ENCODE data around the gene PLXNA2. TPM values are rescaled to one million over a fixed set of nuclear protein-coding genes. Genes with fewer than 3 reads are reported as not detected.

The PLXNA2 gene
- total RNA-seq, 1 donor from 2014 or later: 0.82 TPM

- TF ChIP-seq CTCF (IDR thresholded peaks at IDR 0.05): no peak
- Mint-ChIP-seq H3K4me1 (no peaks in the 10 kb centered on the region), H3K4me3 (no peak overlapping the region), H3K27ac (no peak overlapping the region), H3K9me3 (no peaks in the 10 kb centered on the region), H3K27me3 (no peaks in the 10 kb centered on the region), H3K36me3 (ENCODE audit: low read depth) (no peaks in the 10 kb centered on the region)
- ChIA-PET CTCF (interaction anchor here (1.0 kb wide), 1 partner anchor 11 kb away, joined by 3 read pairs; no protein-coding TSS in a partner anchor), POLR2A (no interaction called here)
- DNase-seq: no peak
- intact Hi-C loops (cut with micrococcal nuclease): no loop called here
- no peak for ATAC-seq (ENCODE audit: low read depth)
Measured at GRCh38 chr1:208150833-208151458, 93.2 kb downstream of the PLXNA2 start.

- Mint-ChIP-seq H3K4me1 (no peaks in the 10 kb centered on the region), H3K4me3 (no peak overlapping the region), H3K27me3 (no peaks in the 10 kb centered on the region), H3K9me3 (no peaks in the 10 kb centered on the region), H3K27ac (no peak overlapping the region), H3K36me3 (ENCODE audit: low read depth) (no peaks in the 10 kb centered on the region)
- intact Hi-C loops (cut with micrococcal nuclease): no loop called here
- DNase-seq: no peak
- TF ChIP-seq CTCF (IDR thresholded peaks at IDR 0.05): no peak
- ChIA-PET CTCF (no interaction called here), POLR2A (no interaction called here)
- ATAC-seq (ENCODE audit: low read depth): no peak
Measured at GRCh38 chr1:208149776-208150514, 94.2 kb downstream of the PLXNA2 start.

- no peak for ATAC-seq (ENCODE audit: low read depth)
- no peak for DNase-seq
- CTCF ChIA-PET: no interaction called here
- no peaks in the 10 kb centered on the region for H3K4me1 Mint-ChIP-seq
- H3K27ac Mint-ChIP-seq: no peak overlapping the region
- no peaks in the 10 kb centered on the region for H3K36me3 Mint-ChIP-seq (ENCODE audit: low read depth)
- intact Hi-C loops (cut with micrococcal nuclease): no loop called here
- no peaks in the 10 kb centered on the region for H3K9me3 Mint-ChIP-seq
- no peak overlapping the region for H3K4me3 Mint-ChIP-seq
- POLR2A ChIA-PET: no interaction called here
- H3K27me3 Mint-ChIP-seq: no peaks in the 10 kb centered on the region
- no peak for TF ChIP-seq CTCF (IDR thresholded peaks at IDR 0.05)
Measured at GRCh38 chr1:208149213-208149612, 95.0 kb downstream of the PLXNA2 start.

- H3K4me1 Mint-ChIP-seq: no peaks in the 10 kb centered on the region
- DNase-seq: no peak
- H3K27ac Mint-ChIP-seq: no peak overlapping the region
- H3K27me3 Mint-ChIP-seq: no peaks in the 10 kb centered on the region
- no peaks in the 10 kb centered on the region for H3K36me3 Mint-ChIP-seq (ENCODE audit: low read depth)
- intact Hi-C loops (cut with micrococcal nuclease): no loop called here
- TF ChIP-seq CTCF (IDR thresholded peaks at IDR 0.05): no peak
- POLR2A ChIA-PET: no interaction called here
- H3K9me3 Mint-ChIP-seq: no peaks in the 10 kb centered on the region
- CTCF ChIA-PET: no interaction called here
- H3K4me3 Mint-ChIP-seq: no peak overlapping the region
- no peak for ATAC-seq (ENCODE audit: low read depth)
Measured at GRCh38 chr1:208148380-208148779, 95.8 kb downstream of the PLXNA2 start.

GRCh38 chr1:208146650-208147049, 97.5 kb downstream of the PLXNA2 start:
- POLR2A ChIA-PET: no interaction called here
- DNase-seq: no peak
- ATAC-seq (ENCODE audit: low read depth): no peak
- no peaks in the 10 kb centered on the region for H3K27me3 Mint-ChIP-seq
- no peaks in the 10 kb centered on the region for H3K4me1 Mint-ChIP-seq
- intact Hi-C loops (cut with micrococcal nuclease): no loop called here
- no peak for TF ChIP-seq CTCF (IDR thresholded peaks at IDR 0.05)
- H3K9me3 Mint-ChIP-seq: no peaks in the 10 kb centered on the region
- CTCF ChIA-PET: no interaction called here
- H3K4me3 Mint-ChIP-seq: no peak overlapping the region
- H3K27ac Mint-ChIP-seq: no peak overlapping the region
- no peaks in the 10 kb centered on the region for H3K36me3 Mint-ChIP-seq (ENCODE audit: low read depth)

Measured in activated B cell treated with CpG ODN at 0.5 μM for 24 hours (primary cell).